GM19468 (cell line): ENCODE data around the gene NET1.

ENCODE experiments used
- ATAC-seq: cut with Tn5 transposase; IDR thresholded peaks from one replicate; pipeline ENCODE4 v1.9.1; 2021; ENCODE audit warnings: mild to moderate bottlenecking, moderate library complexity, moderate number of reproducible peaks; ENCODE audit not compliant: unreplicated experiment; ENCODE audit errors: extremely low read depth

Gene NET1

GRCh38 chr10:5441106-5441505, 28.7 kb downstream of the NET1 start:
- ATAC-seq: no peak

GRCh38 chr10:5442065-5442989, 30.0 kb downstream of the NET1 start:
- no peak for ATAC-seq

DNA sequence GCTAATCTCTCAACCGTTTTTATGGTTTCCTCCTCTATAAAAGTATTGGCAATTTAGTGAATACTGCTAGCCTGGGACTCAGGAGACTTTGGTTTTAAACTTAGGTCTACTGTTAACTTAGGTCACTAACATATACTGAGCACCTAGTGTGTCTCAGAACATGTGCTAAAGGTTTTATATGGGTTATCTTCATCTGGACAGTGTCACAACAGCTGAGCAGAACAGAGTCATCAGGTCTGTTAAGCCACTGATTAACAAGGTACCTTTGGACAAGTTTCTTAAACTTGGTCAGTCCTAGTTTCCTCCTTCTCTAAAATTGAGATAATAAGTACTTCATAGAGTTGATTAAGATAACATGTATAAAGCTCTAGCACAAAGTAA, 30.6 kb downstream of the NET1 start:
- no peak for ATAC-seq

DNA sequence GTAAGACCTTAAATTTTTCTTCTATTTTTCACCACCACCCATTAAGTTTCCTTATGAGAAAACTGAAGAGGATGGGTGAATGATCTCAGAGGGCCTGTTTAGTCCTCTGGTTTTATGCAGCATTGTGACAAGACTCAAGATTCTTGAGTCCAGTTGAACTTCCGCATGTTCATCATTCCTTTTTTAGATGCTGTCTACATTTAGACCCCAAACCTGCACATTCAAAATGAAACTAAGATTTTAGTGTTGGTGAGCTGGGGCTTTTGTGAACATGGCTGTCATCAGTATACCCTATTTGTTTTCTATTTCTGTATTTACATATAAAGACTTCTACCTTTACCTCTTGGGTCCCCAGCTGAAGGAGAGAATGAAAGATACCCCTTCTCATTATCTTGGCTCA, 31.1 kb downstream of the NET1 start:
- peak; percentile 37 for ATAC-seq

- ATAC-seq: no peak
Observed at GRCh38 chr10:5445006-5445405, 32.6 kb downstream of the NET1 start.

DNA sequence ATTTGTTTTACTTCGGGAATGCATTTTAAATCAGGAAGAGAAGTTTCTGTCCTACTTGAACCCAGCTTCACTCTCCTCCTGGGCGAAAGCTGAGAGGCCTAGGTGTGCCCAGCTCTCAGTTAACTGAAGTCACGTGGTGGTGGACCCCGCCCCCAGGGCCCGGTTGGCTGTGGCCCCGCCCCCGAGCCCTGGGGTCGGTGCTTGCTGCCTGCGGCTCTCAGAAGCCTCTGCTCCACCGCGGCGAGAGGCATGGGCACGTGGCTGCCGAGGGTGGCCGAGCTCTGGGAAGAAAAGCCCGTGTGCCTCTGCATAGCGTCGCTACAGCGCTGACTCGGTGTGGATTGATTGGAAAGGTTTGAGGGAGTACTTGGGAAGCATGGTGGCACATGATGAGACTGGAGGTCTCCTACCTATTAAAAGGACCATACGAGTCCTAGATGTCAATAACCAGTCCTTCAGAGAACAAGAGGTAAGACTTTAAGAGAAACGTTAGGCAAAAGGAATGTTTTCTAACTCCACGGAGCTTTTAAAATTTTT, 34.1 kb downstream of the NET1 start:
- ATAC-seq: peak; percentile 29

GRCh38 chr10:5447056-5447455, 34.7 kb downstream of the NET1 start:
- ATAC-seq: no peak

DNA sequence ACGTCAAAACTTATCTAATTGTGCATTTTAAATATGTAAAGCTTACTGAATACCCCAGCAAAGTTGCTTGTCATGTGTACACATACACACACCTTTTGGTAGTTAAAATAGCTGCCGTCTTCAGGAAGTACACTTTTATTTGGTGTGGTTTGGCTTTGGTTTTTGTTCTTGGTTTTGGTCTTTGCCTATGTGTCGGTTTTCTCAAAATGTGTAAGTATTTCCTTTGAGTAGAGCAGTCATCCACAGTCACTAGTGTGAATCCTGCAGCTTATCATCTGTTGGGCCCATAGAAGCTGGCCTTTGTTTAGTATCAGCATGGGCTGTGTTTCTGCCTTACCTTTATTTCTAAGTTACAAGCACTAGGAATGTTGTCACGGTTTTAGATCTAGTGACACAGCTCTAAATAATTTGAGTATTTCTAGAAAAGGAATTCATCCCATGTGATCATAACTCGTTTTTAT, 35.3 kb downstream of the NET1 start:
- peak; percentile 29 for ATAC-seq

GRCh38 chr10:5448333-5449001, 36.1 kb downstream of the NET1 start:
- no peak for ATAC-seq

- no peak for ATAC-seq
Observed at GRCh38 chr10:5449227-5449626, 36.9 kb downstream of the NET1 start.

DNA sequence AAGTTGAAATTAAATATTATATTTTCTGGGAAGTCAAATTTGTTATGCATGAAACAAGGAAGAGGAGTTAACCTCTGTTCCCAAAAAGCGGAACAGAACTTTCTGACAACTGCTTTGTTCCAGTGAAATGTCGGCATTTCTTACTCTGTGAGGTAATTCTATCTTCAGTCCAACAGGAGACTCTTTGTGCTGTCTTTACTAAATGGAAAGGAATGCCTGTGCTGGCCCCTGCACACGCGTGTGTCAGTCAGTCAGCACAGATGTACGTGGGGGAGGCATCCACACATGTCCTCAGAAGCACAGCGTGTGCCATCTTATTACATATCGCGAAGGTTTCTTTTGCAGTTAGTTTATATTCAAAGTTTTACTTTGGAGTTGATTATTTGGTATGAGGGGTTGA, 37.5 kb downstream of the NET1 start:
- no peak for ATAC-seq

- no peak for ATAC-seq
Observed at GRCh38 chr10:5450605-5451384, 38.4 kb downstream of the NET1 start.

- no peak for ATAC-seq
Observed at GRCh38 chr10:5453749-5454489, 41.6 kb downstream of the NET1 start.

DNA sequence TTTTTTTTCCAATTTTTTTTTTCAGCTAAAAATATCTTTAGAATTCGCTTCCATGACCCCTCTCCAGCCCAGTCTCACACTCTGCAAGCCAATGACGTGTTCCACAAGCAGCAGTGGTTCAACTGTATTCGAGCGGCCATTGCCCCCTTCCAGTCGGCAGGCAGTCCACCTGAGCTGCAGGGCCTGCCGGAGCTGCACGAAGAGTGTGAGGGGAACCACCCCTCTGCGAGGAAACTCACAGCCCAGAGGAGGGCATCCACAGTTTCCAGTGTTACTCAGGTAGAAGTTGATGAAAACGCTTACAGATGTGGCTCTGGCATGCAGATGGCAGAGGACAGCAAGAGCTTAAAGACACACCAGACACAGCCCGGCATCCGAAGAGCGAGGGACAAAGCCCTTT, 44.2 kb downstream of the NET1 start:
- ATAC-seq: no peak

DNA sequence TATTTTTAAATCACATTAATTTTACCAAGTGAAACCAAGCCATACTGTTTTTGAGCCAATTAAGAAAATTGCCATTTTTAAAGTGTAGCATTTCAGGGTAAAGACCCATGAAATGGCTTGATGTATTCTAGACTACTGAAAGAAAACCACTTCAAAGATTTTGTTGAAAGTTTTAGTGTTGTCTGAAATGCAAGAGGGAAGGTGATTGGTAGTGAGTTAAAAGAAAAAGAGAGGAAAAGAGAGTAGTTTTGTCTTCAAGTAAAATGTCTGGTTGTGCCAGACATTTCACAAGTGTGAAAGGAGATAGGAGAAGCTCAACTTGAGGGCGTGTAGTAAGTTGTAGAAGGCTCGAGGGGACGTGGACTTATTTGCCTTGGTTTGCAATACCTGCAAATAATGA, 45.4 kb downstream of the NET1 start:
- ATAC-seq: no peak

GRCh38 chr10:5458425-5458824, 46.1 kb downstream of the NET1 start:
- ATAC-seq: no peak

GRCh38 chr10:5458949-5459747, 46.8 kb downstream of the NET1 start:
- no peak for ATAC-seq

DNA sequence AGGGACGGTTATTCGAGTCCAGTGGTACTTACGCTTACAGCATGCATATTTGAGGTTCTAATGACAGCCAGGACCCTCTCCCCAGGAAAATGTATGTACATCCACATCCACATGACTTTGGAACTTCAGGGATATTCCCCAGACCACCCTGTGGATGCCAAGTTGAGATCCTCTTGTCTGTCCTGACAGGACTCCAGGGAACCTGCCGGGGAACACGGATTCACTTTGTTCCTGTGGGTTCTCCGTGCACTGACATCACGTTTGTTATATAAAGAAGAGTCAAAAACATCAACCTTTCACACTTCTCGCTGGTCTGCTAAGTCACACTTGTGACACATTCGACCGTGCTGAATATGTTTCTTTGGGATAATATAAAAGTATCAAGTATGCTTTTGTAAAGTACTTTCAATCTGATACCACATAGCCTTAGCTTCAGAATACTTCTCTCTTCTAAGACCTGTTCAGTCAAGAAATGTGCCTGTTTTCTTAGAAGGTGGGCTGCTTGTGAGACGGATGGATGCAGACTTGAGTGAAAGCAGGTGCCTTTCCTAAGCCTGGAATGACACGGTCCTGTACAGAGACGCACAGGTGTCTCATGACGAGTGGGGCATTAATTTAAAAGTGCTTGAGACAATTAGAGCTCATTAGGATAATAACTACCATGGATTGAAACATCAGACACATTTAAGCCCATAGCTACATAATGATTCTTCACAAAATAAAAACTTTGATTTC, 48.3 kb downstream of the NET1 start:
- ATAC-seq: no peak
